ENCODE results near the gene MED27.

Gene MED27

DNA sequence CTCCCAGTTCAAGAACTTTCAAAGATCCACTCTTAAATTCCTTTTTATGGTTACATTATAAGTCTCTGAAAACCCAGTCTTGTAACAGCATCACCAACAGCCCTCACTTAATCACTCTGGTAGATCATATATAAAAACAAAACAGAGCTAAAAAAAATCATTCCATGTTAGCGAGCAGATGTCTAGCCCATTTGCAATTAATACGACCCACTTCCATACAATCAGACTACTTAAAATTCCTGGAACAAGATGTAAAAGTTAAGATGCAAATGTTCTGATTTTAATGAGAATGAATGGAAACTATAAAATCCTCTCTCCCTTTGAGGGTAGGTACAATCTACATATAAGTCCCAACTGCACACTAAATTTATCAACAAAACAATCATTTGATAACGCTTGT, 167.0 kb downstream of the MED27 start:
- no peak for DNase-seq

DNA sequence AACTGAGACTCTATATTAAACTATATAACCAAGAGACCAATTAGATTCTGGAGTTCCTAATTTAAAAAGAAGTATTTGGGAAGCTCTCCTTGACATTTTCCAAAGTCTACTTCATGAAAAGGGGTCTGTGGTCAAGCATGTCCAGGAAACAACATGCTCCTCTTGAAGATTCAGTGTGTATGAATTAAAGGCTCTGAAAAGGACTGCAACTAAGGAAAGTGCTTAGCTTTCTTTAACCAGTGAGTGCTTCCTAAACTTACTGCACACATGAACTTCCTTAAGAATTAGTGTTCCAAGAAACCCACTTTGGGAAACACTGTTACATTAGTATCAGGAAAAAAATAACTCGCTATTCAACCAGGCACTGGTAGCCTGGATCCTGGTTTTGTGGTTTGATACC, 167.6 kb downstream of the MED27 start:
- DNase-seq, result no peak

DNA sequence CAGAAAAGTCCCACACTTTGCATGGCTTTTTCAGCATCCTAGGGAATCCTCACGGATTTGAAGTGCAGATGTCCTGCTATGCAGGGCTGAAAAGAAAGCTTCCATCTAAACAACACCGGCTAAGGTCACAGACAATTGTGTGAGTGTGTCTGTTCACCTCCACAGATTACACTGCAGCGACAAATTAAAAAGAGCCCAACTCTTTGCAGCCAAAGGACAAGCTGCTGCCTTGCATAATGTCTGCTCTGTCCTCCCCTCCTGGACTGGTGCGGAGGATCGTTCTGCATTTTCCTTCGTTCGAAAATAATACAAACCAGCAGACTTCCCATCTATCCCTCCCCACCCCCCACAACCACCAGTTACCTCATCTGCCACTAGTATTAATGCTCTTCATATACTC, 169.1 kb downstream of the MED27 start:
- no peak for DNase-seq

DNA sequence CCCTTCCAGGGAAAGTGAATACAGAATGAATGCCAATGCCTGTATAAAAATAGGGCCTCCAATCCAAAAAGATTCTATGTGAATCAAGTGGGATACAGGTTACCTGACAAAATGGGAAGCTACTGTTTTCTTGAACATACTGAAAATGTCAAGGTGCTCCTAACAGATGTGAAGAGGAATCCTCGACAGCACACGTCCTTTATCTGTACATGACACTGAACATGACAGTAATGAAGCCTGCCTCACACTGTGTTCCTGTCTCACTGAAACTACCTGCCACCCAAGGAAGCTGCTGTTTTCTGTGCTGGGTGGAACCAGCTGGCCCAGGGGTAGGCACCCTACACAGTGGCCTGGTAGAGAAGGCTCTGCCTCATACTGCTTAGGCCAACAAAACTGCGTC, 174.5 kb downstream of the MED27 start:
- DNase-seq, result no peak

DNA sequence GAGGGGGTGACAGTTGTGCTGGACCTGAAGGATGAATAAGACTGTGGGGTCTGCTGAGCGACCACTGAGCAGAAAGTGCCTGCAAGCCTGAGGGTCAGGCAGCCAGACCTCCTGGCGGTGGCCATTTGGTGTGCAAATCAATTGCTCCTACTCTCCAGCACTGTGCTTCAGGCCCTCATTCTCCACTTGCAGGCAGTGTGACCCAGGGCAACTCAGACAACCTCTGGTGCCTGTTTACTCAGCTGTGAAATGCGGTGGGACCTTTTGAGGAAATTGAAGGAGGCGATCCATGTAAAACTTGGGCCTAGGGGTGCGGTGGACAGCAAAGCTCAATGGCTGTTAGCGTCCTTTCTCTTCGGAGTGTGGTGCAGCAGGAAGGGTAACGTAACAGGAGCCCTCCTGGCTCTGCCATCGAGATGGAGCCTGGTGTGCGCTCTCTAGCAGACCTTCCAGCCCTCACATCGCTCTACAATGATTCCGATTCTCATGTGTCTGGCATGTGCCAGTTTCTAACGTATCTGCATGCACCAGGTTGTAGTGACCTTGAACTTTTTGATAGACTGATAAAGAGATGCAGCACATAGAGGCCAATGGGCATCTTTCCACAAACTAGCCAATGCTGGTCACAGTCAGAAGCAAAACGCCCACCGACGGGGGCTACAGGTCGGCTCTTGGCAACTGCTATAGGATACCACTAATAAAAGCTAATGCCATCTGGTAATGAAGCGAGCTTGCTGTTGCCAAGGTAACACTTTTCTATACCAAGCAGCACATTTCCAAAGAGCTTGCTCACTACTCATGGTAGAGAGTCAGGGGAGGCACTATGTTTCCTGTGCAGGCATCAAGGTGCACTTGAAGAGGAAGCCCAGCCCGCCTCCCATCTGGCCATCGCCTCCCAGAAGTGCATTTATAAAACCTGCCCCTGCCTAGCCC, 180.1 kb downstream of the MED27 start:
- DNase-seq, result no peak

DNA sequence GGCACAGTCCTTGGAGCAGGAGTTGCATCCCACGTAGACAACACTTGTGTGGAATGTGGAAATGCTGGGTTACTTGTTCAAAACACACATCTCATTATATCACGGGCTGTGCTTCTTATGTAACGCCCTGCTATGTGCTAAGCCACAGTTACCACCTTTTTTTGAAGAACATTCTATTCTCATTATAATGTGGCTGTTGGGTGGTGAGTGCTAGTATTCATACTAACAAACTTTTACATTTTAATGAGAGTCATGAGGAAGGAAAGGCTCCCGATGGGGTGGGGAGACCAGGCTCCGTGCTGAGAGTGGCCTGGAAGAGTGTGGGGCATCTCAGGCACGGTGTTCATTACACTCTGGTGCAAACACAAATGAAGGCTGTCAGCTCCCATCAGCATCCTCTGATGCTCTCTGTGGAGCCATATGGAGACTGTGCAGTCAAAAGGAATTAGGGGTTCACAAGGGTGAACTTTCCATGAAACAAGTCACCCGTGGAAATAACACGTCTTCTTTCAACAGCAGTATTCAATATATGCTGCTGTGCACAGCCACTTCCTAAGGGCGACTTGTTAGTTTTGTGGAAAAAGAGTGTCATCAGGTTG, 186.7 kb downstream of the MED27 start:
- DNase-seq, result no peak

DNA sequence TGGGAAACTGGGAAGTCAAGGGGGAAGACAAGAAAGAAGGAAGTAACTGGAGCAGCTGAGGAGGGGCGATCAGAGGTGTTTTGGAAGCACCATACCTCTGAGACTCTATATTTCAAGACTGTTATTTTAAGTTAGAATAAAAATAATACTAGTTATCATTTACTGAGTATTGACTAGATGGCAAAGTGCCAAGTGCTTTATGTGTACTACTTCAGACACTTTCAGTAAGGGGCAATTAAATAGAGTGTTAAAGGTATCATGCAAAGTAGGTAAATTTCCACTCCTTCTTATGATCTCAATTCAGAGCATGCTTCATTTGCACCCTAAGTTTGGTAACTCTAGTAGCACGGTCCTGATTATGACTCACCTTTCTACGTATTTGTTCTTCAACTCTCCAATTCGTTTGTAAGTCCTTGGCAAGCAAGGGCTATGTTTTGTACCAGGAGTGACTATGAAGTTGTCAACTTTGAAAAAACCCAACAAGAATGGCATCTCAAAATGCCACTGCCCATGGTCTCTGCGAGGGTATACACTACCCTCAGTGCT, 187.4 kb downstream of the MED27 start:
- DNase-seq, result no peak

DNA sequence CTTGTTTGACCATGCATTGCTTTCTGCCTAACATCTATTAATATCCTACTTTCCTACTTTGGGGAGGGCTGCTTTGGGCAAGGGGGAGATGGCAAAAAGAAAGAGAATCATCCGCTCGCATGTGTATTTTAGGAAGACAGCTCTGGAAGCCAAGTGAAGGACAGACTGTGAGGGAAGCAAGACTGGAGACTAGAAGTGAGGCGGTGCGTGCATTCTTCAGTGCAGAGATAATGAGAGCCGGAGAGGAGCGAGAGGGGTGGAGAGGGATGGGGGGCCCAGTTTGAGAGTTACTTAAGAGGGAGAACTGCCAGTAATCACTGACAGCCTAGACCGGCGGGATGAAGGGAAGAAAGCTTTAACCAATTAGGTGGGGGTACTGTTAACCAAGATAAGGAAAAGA, 188.1 kb downstream of the MED27 start:
- DNase-seq, result no peak

DNA sequence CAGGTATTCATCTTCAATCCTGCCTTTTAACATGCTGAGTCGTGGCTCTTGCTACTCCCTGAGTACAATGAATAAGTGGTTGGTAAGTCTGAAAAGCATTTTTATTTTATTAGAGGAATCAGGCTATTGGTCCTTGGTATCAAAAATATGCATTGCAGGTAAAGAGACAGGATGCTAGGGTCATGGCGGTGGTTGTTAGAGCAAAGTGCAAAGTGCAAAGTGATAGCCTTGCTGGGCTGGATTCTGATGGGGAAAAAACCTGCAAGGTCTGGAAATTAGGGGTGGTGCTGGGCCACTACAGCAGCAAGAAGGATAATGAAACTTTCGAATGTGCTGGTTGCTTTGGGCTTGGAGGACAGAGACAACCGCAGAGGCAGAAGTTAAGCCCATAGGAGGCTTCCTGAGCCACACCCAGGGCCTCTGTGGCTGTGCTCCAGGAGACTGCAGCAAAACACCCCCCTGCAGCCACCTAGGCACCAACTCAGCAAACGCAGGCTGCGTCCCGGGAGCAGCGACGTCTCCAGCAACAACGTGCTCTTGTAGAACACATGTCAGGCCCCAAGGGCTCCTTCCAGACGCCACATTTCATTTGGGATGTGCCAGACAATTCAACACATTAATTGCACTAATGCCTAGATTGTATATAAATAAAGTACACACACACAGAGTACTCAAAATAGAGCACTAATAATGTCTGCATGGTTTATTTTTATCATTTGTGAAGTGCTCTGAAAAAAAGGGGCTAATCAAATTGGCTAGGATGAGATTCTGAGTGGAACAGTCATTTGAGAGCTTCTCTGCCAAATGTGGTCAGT, 190.0 kb downstream of the MED27 start:
- DNase-seq, result no peak

DNA sequence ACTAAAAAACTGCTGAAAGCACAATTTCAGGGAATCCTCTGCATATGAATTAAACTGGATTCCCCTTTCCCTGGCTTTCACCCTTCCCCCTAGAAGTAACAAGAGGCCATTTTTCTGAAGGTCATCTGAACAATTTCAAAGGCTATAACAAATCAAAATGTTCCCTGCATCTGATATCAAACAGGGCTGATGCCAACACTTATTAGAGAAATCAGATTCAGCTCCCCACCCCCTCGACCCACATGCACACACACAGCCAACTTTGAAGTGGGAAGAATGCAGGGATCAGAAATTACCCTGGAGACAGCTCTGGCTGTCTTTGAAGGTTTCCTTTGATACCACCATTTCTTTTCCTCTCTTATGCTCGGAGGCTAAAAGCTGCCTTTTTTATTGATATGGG, 190.7 kb downstream of the MED27 start:
- DNase-seq, result no peak

DNA sequence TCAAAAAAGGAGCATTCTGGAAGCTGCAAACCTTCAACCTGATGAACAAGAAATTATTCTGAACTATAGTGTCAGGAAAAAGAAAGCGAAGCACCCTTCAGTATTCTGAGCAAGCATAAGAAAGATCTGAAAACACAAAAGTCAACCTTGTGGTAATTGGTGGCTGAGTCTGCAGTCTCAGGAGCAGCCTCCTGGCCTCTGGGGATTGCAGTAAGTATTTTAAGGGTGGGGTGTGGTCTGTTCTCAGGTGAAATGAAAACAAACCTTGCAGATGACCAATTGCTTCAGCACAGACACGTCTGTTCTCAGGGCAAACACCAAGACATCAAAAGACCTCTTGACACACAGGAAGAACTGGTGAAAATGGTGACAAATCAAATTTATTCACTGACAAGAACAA, 192.0 kb downstream of the MED27 start:
- DNase-seq, result no peak

DNA sequence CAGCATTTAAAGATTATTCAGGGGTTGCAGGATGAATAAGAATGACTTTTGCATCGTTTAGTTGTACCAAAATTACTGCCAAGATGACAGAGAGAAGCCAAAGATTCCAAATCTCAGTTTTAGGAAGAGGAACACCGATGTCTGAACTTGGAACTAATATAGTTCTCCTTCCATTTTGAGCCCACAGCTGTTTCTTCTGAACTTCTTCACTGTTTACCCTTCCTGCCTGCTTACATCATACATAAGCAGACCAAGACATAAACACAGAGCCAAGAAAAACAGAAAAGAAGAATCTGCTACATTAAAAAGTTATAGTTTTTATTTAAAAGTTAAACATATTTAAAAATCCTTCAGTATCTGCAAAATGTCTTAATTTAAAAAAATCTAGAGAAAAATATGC, 192.8 kb downstream of the MED27 start:
- no peak for DNase-seq

DNA sequence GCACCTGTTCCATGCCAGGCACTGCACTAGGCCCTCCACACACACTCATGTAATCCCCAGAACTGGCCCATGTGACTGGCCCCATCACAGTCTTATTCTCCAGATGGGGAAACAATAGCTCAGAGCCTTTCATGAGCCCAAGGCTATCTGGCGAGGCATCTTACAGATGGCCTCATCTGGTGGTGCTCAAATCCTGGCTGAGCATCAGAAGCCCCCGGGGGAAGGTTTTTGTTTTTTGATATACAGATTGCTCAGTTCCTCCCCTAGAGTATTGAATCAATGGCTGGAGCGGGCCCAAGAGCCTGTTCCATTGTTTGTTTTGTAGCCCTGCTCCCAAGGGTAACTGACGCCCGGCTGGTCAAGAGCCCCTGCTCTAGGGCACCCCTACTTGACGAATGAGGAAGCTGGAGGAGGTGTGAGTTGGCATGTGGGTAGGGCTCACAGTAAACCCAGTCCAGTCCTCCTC, 194.5 kb downstream of the MED27 start:
- DNase-seq, result no peak

DNA sequence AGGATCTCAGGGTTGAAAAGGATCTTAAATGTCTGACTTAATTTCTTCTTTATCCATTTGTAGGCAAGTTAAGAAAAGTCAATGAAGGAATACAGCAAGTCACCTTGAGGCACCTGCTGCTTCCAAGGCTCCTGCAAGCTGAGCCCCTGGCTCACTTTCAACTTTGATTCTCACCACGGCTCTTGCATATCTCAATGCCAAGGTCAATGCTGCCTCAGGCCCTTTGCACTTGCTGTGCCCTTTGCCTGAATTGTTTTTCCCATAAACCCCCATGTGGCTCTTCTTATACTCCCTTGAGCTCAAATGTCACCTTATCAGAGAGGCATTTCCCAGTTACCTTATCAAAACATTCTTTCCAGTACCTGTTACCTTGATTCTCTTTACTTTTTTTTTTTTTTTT, 195.4 kb downstream of the MED27 start:
- DNase-seq, result no peak

DNA sequence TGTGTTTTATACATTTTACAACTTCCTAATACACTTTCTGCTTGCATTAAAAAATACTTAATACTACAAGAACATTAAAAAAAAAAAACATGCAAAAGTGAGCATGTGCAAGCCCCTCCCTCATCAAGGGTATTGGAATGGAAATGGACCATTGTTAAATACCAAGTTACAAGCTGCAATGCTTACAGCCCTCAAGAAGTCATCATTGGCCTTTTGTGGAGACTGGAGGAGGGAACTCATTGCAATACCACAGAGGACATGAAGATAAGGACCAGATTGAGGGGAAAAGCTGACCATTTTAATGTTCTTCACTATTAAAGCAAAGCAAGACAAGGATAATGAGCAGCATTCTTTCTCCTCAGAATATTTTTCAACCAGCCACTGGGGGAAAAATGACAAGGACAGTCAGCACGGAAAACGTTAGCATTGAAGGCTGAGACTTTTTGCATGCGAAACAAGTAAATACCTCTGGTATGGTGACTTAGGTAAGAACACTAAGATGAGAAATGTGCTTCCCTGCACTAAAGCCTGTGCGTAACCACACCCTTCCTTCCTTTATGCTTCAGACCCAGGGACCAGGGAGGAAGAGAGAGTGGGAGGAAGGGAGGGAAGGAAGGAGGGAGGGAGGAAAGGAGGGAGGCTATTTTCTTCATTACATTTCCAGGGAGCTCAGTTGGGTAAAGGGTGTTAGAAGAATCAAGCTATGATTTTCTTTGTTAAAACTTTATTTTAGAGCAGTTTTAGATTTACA, 198.7 kb downstream of the MED27 start:
- no peak for DNase-seq

DNA sequence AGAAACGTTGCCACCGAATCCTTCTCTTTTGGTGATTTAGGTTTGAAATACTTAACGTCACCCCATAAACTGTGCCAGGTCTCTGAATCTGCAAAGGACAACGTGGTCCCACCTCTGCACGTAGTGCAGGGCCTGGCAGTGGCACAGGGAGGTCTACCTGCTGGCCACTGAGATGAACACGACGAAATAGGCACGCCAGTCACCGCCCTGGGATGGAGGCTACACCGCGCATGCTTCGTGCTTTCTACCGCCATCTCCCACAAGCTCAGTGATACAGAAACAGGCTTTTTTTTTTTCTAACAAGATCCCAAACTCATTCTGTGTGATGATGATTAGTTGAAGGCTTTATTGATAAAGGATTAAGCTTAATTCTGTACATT, 199.8 kb downstream of the MED27 start:
- DNase-seq, result no peak

DNA sequence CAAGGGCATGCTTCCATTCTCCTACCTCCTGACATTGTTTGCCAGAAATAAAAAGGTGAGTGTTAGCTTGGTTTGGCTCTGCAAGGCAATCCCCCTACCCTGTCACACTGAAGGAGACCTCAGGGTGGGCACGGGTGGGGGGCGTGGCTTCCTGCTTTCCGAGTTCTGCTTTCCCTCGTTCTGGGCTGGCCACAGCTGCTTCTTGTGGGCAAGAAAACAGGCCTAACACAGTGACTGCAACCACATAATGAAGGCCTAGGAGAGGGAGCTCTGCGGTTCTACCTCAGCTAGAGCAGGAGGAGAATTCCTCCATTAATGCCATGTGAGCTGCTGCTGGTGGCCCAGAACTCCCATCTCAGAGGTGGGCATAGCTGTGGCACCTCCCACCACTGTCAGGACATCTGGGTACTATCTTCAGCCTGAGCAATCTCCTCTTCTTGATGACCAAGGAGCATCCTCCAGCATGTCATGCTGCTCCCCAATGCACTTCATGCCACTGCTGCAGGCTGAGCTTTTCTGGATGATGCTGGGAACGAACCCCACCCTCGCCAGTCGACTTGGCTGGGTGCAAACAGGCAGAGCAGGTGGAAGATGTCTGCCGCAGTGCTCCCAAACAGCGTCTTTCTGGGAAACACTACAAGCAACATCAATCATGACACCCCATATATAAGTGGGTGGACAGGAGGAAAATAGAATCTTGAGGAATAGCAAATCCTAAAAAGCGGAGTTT, 200.3 kb downstream of the MED27 start:
- peak; percentile 29 for DNase-seq

DNA sequence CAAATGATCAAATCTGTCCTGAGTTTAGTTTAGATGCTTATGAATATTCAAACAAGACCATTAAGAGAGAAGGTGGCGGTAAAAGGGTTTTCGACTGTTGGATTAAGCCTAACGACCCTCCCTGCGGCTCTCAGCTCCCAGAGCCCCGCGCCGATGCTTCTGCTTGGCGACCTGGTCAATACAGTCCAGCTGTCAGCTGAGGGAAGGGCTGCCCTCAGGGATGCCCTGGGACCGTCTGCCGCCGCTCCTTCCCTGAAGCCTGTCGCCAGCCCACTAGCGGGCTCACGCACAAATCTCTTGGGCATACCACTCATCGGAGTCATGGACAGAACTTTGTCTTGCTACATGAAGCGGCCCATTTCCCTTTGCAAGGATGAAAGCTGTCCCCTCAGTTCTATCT, 203.2 kb downstream of the MED27 start:
- DNase-seq, result no peak

DNA sequence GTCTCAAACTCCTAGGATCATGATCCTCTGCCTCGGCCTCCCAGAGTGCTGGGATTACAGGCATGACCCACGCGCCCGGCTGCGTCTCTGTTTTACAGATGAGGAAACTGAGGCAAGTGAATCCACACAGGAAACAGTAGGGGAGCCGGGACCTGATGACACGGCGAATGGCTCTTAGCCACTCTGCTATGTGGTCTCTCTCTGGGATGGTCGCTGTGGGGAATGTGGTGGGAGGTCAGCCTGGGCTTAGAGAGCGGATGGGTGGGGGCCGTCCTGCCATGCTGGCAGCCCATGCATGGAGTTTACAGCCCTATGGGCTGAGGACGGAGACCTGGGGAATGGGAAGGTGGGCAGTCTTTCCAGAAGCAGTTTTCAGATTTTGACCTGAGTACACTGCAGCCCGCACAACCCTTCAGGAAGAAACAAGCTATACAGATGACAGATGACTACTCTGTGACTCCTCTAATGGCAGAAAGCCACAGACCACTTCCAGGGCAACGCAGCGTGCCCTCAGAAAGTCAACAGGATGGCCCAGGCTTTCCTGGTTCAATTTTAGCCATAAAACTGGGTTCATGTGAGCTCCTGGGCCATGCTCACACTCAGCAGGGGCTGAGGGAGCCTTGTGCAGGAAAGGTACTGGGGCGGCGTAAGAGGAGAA, 203.7 kb downstream of the MED27 start:
- DNase-seq, result no peak

DNA sequence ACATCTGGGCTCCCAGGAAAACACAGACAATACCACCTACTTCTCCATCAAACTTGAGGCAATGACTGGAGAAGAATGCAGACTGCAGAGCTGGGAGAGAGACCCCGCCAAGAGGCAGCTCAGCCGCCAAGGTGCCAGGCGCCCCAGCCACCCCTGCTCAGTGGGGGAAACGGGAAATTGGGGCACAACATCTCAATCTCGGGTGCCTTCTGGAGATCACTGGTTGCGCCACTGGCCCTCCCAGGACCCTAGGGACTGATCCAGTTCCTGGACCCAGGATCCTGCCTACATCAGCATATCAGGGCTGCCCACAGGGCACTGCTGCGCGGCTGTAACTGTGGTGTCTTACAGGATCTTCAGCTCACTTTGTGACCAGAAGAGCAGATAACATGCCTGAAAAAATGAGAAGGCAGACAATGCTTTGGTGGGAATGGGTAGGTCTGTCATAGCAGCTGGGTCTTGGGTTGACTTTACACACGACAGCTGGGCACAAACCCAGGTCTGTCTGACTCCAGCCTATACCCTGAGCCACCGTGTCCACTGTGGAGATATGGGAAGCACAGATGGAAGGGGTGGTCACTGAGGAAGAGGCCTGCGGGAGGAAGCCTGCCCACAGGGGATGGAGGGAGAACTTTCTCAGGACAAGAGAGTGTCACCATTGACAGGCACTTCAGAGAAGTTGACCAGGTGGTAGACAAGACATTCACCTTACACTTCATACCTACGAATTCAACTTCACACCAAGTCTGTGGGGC, 204.6 kb downstream of the MED27 start:
- DNase-seq, result no peak

DNA sequence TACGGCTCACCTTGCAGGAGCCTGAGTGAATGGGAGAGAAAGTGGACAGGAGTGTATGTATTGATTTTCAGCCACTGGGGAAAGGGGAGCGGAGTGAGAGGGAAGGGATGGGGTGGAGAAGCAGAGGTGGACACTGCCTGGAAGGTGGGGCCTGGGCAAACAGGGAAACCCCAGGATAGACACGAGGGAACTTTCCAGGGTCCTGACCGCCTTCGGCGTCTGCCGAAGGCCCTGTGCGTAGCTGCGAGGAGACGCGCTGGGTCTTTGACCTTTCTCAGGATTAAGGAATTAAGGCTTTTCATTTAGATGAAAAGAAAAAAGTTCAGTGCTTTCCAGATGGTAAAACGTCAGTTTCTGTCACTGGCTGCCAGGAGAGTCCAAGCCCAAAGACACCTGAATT, 205.2 kb downstream of the MED27 start:
- no peak for DNase-seq

All from GDM1 (cell line).